ENCODE measurements around the gene DDO. TPM values are rescaled to one million over a fixed set of nuclear protein-coding genes. Genes with fewer than 3 reads are reported as not detected.
A peak's percentile ranks its signal among the peaks of the same experiment; 100 is the strongest.

DDO gene
- total and polyA plus RNA-seq, 2 of the 8 experiments (the other 6 are each of a cell fraction or from before 2014, with no cell fraction given): not detected

DNA sequence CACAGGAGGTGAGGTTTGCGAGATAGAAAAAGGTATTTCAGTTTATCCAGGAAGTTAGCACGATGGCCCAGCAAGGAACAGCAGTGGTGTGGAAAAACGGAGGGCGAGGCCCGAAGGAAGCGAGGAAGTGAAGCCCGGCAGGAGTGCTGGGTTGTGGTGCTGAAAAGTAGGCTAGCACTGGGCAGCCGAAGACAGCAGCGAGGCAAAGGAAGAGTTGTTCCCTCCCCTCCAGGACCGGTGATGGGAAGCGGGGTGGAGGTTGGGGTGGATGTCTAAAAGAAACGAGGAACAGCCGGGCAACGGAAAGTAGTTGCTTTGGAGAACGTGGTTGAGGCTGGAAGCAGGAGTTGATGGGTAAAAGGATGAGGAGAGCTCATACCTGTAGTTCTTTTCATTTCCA lies 58.6 kb downstream of the DDO start:
- Histone ChIP-seq H3K27me3 (replicated peaks in 1 of 4; ENCODE audit: control insufficient read depth in 3 of 4, extremely low read depth in 1 of 4, insufficient read depth in 3 of 4, low read length in 3 of 4) (peaks cover 8 to 24% (median 18%) of the 10 kb centered on the region in 4 experiments), H3K27ac (ENCODE audit: low read depth, low read length) (no peak overlapping the region), H3K4me1 (replicated peaks in 1 of 4; ENCODE audit: control insufficient read depth in 3 of 4, insufficient read depth in 4 of 4, low read length in 3 of 4) (peaks cover 13 to 27% (median 23%) of the 10 kb centered on the region in 4 experiments), H3K23me2 (ENCODE audit: low read depth, low read length) (peaks cover 4% of the 10 kb centered on the region; the same call in 1 of the 2 replicates), H2BK5ac (ENCODE audit: low read depth, low read length) (0 out of 2 replicates have a peak overlapping the region, but pooled peaks have one; percentile 30), H2BK120ac (replicated peaks; ENCODE audit: low read depth, low read length) (no peak overlapping the region), H4K20me1 (replicated peaks in 1 of 2; ENCODE audit: control insufficient read depth in 1 of 2, insufficient read depth in 2 of 2, low read length in 2 of 2) (no peaks in the 10 kb centered on the region), H3K23ac (ENCODE audit: insufficient read length) (no peak overlapping the region), H2AFZ (ENCODE audit: low read length) (no peak overlapping the region), H3K79me2 (ENCODE audit: control insufficient read depth in 1 of 2, insufficient read depth in 2 of 2, low read length in 2 of 2) (no peaks in the 10 kb centered on the region), H2BK12ac (ENCODE audit: low read depth, low read length) (no peak overlapping the region), H3K18ac (ENCODE audit: extremely low read depth, low read length) (no peak overlapping the region; the same call in 1 of the 2 replicates), H2BK15ac (ENCODE audit: low read length) (no peak overlapping the region), H3K4me3 (ENCODE audit: extremely low read depth in 1 of 4, insufficient read depth in 2 of 4, low read depth in 3 of 4, low read length in 4 of 4) (peak overlapping the region in 3 of 4 experiments; percentile 62 to 67 (median 65); a peak in 3 of 8 replicates), H2BK20ac (ENCODE audit: low read length) (no peak overlapping the region; the same call in 1 of the 2 replicates), H3K4me2 (ENCODE audit: insufficient read depth in 1 of 2, low read depth in 2 of 2, low read length in 2 of 2) (peak overlapping the region; percentile 73 to 88; a peak in 3 of 4 replicates), H4K5ac (ENCODE audit: insufficient read length, low read depth, low read length) (no peak overlapping the region), H3K79me1 (ENCODE audit: low read depth, low read length) (no peaks in the 10 kb centered on the region), H4K8ac (ENCODE audit: extremely low read depth, insufficient read depth, low read length) (no peak overlapping the region; the same call in 1 of the 2 replicates), H3K9ac (replicated peaks in 1 of 4; ENCODE audit: extremely low read depth in 1 of 4, low read depth in 3 of 4, low read length in 3 of 4) (no peak overlapping the region), H3K9me3 (ENCODE audit: insufficient read depth in 2 of 2, low read depth in 1 of 2, low read length in 1 of 2) (no peaks in the 10 kb centered on the region), H3K14ac (ENCODE audit: insufficient read length) (no peak overlapping the region), H4K91ac (replicated peaks; ENCODE audit: insufficient read length, low read length) (peak overlapping the region; percentile 12), H2AK5ac (ENCODE audit: low read depth, low read length) (peak overlapping the region; percentile 79; the same call in 1 of the 2 replicates), H3K36me3 (ENCODE audit: control insufficient read depth in 2 of 4, insufficient read depth in 4 of 4, low read length in 3 of 4) (no peaks in the 10 kb centered on the region), H3K56ac (replicated peaks; ENCODE audit: insufficient read length, low read depth, low read length) (no peak overlapping the region), H3K4ac (replicated peaks; ENCODE audit: insufficient read length, low read depth, low read length) (no peak overlapping the region)
- ChIA-PET POLR2A (ENCODE audit: partially characterized antibody) (interaction anchor here (1.3 kb wide), 1 partner anchor 9 kb away, joined by 4 read pairs; no protein-coding TSS in a partner anchor), CTCF (ENCODE audit: partially characterized antibody) (interaction anchor here (0.7 to 0.8 kb wide), 2 partner anchors 34 to 36 kb away, joined by 3 read pairs; no protein-coding TSS in a partner anchor)
- 70% methylated on average over 15 of the region's 15 CpGs; no CpG with 5 or more reads in 1 of the 2 experiments for WGBS, 2 experiments (ENCODE audit: extremely low coverage in 1 of 2, insufficient coverage in 1 of 2, insufficient read length in 1 of 2, insufficient replicate concordance in 2 of 2, low coverage in 1 of 2, low lambda C conversion rate in 2 of 2, missing lambda C conversion rate in 1 of 2)
- FAIRE-seq (peak; percentile 24), DNase-seq (ENCODE audit: low read depth in 1 of 2, low spot score in 2 of 2) (no peak)
- no peak for TF ChIP-seq TAF1 (IDR thresholded peaks at IDR 0.05; ENCODE audit: low read depth, low read length)
- TF ChIP-seq JUN (IDR thresholded peaks at IDR 0.05; ENCODE audit: low read depth, low read length): no peak
- TF ChIP-seq TAF7 (optimal IDR thresholded peaks at IDR 0.05; ENCODE audit: borderline replicate concordance, low read depth, low read length): no peak
- TF ChIP-seq, protein P1, sequence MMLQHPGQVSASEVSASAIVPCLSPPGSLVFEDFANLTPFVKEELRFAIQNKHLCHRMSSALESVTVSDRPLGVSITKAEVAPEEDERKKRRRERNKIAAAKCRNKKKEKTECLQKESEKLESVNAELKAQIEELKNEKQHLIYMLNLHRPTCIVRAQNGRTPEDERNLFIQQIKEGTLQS (IDR thresholded peaks at IDR 0.05; ENCODE audit: insufficient read depth, low read depth, low read length): no peak
- TF ChIP-seq, protein P2, sequence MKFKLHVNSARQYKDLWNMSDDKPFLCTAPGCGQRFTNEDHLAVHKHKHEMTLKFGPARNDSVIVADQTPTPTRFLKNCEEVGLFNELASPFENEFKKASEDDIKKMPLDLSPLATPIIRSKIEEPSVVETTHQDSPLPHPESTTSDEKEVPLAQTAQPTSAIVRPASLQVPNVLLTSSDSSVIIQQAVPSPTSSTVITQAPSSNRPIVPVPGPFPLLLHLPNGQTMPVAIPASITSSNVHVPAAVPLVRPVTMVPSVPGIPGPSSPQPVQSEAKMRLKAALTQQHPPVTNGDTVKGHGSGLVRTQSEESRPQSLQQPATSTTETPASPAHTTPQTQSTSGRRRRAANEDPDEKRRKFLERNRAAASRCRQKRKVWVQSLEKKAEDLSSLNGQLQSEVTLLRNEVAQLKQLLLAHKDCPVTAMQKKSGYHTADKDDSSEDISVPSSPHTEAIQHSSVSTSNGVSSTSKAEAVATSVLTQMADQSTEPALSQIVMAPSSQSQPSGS (IDR thresholded peaks at IDR 0.05; ENCODE audit: low read length): no peak
- TF ChIP-seq TBP (IDR thresholded peaks at IDR 0.05; ENCODE audit: low read depth, low read length): no peak
- TF ChIP-seq SIRT6 (IDR thresholded peaks at IDR 0.05; ENCODE audit: low read length): no peak
- no peak for TF ChIP-seq BACH1 (IDR thresholded peaks at IDR 0.05; ENCODE audit: low read length)
- TF ChIP-seq CBX8 (IDR thresholded peaks at IDR 0.05; ENCODE audit: borderline replicate concordance, low read depth, low read length): no peak
